HAP-1 (cell line): ENCODE measurements around the gene ENO3.
A peak's percentile ranks its signal among the peaks of the same experiment; 100 is the strongest.

ENCODE experiments used
- DNase-seq, 2 experiments: peaks; one replicate each; pipeline ENCODE4 v3.0.0-alpha.2; 2016 to 2020; ENCODE audit warnings: low spot score in 2 of 2
- H3K27me3 ChIP-seq: fragments of 250-450 bp; sonication (Bioruptor Pico); 2 replicates; pipeline ENCODE4 v1.5.1; 2020; ENCODE audit warnings: low read depth, mild to moderate bottlenecking, moderate library complexity
- H3K36me3 ChIP-seq: fragments of 250-450 bp; sonication (Bioruptor Pico); replicated peaks from 2 replicates; pipeline ENCODE4 v1.5.1; 2020; ENCODE audit warnings: mild to moderate bottlenecking
- H3K4me1 ChIP-seq: fragments of 250-450 bp; sonication (Bioruptor Pico); 2 replicates; pipeline ENCODE4 v1.5.1; 2020; ENCODE audit warnings: mild to moderate bottlenecking
- H3K4me3 ChIP-seq: fragments of 250-450 bp; sonication (Bioruptor Pico); 2 replicates; pipeline ENCODE4 v1.5.1; 2020; ENCODE audit warnings: mild to moderate bottlenecking, moderate library complexity
- H3K9me3 ChIP-seq: fragments of 250-450 bp; sonication (Bioruptor Pico); 2 replicates; pipeline ENCODE4 v1.5.1; 2020; ENCODE audit warnings: mild to moderate bottlenecking, moderate library complexity
- in situ Hi-C: fragments of 300-500 bp; cut with MboI; formaldehyde crosslinking; loops from 3 replicates; pipeline ENCODE4 v1.14.3; 2020; ENCODE audit warnings: low sequenced_read_pairs, inconsistent platforms, mixed read lengths

ENO3 gene

GRCh38 chr17:4949321-4950074 lies 1.4 kb upstream of the ENO3 start:
- DNase-seq: peak; percentile 50 to 90
- H3K27me3 ChIP-seq: no peaks in the 10 kb centered on the region
- peaks cover 35% of the 10 kb centered on the region for H3K36me3 ChIP-seq
- peak overlapping the region; percentile 98 for H3K4me3 ChIP-seq
- H3K4me1 ChIP-seq: peaks cover 18% of the 10 kb centered on the region
- H3K9me3 ChIP-seq: no peaks in the 10 kb centered on the region
- in situ Hi-C loops: no loop called here

- H3K9me3 ChIP-seq: no peaks in the 10 kb centered on the region
- peaks cover 18% of the 10 kb centered on the region for H3K4me1 ChIP-seq
- H3K27me3 ChIP-seq: no peaks in the 10 kb centered on the region
- H3K4me3 ChIP-seq: peak overlapping the region; percentile 98
- in situ Hi-C loops: no loop called here
- peak in 1 of 2 experiments; percentile 68 for DNase-seq
- H3K36me3 ChIP-seq: peaks cover 28% of the 10 kb centered on the region
Observed at GRCh38 chr17:4950075-4950745, 709 bp upstream of the ENO3 start.

GRCh38 chr17:4951486-4951885 lies 567 bp downstream of the ENO3 start:
- in situ Hi-C loops: no loop called here
- DNase-seq: no peak
- H3K9me3 ChIP-seq: no peaks in the 10 kb centered on the region
- H3K4me1 ChIP-seq: peaks cover 18% of the 10 kb centered on the region
- H3K36me3 ChIP-seq: peaks cover 15% of the 10 kb centered on the region
- no peak overlapping the region for H3K4me3 ChIP-seq
- H3K27me3 ChIP-seq: no peaks in the 10 kb centered on the region

GRCh38 chr17:4953451-4953961 lies 2.6 kb downstream of the ENO3 start:
- no peak for DNase-seq
- in situ Hi-C loops: no loop called here
- Histone ChIP-seq H3K36me3 (no peaks in the 10 kb centered on the region; the same call in 1 of the 2 replicates), H3K4me1 (peaks cover 18% of the 10 kb centered on the region), H3K27me3 (no peaks in the 10 kb centered on the region), H3K4me3 (no peak overlapping the region), H3K9me3 (no peaks in the 10 kb centered on the region)

- Histone ChIP-seq H3K9me3 (no peaks in the 10 kb centered on the region), H3K4me3 (no peak overlapping the region), H3K27me3 (no peaks in the 10 kb centered on the region), H3K4me1 (peaks cover 14% of the 10 kb centered on the region), H3K36me3 (peaks cover 6% of the 10 kb centered on the region)
- in situ Hi-C loops: no loop called here
- DNase-seq: no peak
Observed at GRCh38 chr17:4955091-4955490, 4.2 kb downstream of the ENO3 start.

GRCh38 chr17:4956493-4957061 lies 5.7 kb downstream of the ENO3 start:
- Histone ChIP-seq H3K9me3 (no peaks in the 10 kb centered on the region), H3K4me3 (no peak overlapping the region), H3K36me3 (peaks cover 6% of the 10 kb centered on the region), H3K4me1 (no peaks in the 10 kb centered on the region), H3K27me3 (no peaks in the 10 kb centered on the region)
- DNase-seq: no peak
- in situ Hi-C loops: no loop called here

GRCh38 chr17:4958102-4958501 lies 7.2 kb downstream of the ENO3 start:
- in situ Hi-C loops: no loop called here
- Histone ChIP-seq H3K4me1 (no peaks in the 10 kb centered on the region), H3K27me3 (no peaks in the 10 kb centered on the region), H3K36me3 (peaks cover 6% of the 10 kb centered on the region), H3K4me3 (no peak overlapping the region), H3K9me3 (no peaks in the 10 kb centered on the region)
- no peak for DNase-seq

- H3K36me3 ChIP-seq: peaks cover 6% of the 10 kb centered on the region
- DNase-seq: no peak
- no peaks in the 10 kb centered on the region for H3K27me3 ChIP-seq
- no peaks in the 10 kb centered on the region for H3K4me1 ChIP-seq
- in situ Hi-C loops: no loop called here
- H3K4me3 ChIP-seq: no peak overlapping the region
- no peaks in the 10 kb centered on the region for H3K9me3 ChIP-seq
Observed at GRCh38 chr17:4959261-4959965, 8.5 kb downstream of the ENO3 start.

- in situ Hi-C loops: no loop called here
- no peak for DNase-seq
- H3K27me3 ChIP-seq: no peaks in the 10 kb centered on the region
- H3K4me1 ChIP-seq: no peaks in the 10 kb centered on the region
- no peaks in the 10 kb centered on the region for H3K9me3 ChIP-seq
- no peak overlapping the region for H3K4me3 ChIP-seq
- peaks cover 9% of the 10 kb centered on the region for H3K36me3 ChIP-seq
Observed at GRCh38 chr17:4960279-4960922, 9.5 kb downstream of the ENO3 start.

GRCh38 chr17:4965311-4965986 lies 14.5 kb downstream of the ENO3 start:
- 0 out of 2 replicates have a peak, but pooled peaks cover 6% of the 10 kb centered on the region for H3K9me3 ChIP-seq
- H3K4me1 ChIP-seq: peaks cover 17% of the 10 kb centered on the region
- no peak overlapping the region for H3K4me3 ChIP-seq
- no peak for DNase-seq
- in situ Hi-C loops: no loop called here
- no peaks in the 10 kb centered on the region for H3K27me3 ChIP-seq
- H3K36me3 ChIP-seq: peaks cover 30% of the 10 kb centered on the region

GRCh38 chr17:4966844-4967538 lies 16.1 kb downstream of the ENO3 start:
- Histone ChIP-seq H3K4me3 (peak overlapping the region; percentile 86), H3K27me3 (no peaks in the 10 kb centered on the region), H3K9me3 (0 out of 2 replicates have a peak, but pooled peaks cover 6% of the 10 kb centered on the region), H3K36me3 (peaks cover 33% of the 10 kb centered on the region), H3K4me1 (peaks cover 17% of the 10 kb centered on the region)
- in situ Hi-C loops: no loop called here
- DNase-seq: peak; percentile 99
